OCI-LY7 (cell line): ENCODE data around the gene IDNK. TPM values are rescaled to one million over a fixed set of nuclear protein-coding genes. Genes with fewer than 3 reads are reported as not detected.

Source experiments
- BruUV-seq: library from RNA; stranded (reverse); fragments of 400-500 nt; replicated peaks from 2 replicates; lab custom pipeline; 2021; lab: Mats Ljungman, UMichigan
- CTCF ChIA-PET: fragments of 300-600 bp; sonication (Branson Sonifier 250); formaldehyde crosslinking; loops from one replicate; lab custom pipeline; 2022; ENCODE audit warnings: antibody characterized with exemption; ENCODE audit not compliant: unreplicated experiment; lab: Charles Lee
- POLR2A ChIA-PET: fragments of 300-600 bp; sonication (Branson Sonifier 250); formaldehyde crosslinking; loops from one replicate; lab custom pipeline; 2022; ENCODE audit warnings: antibody characterized with exemption; lab: Charles Lee
- DNase-seq: peaks from one replicate; pipeline ENCODE4 v3.0.0-alpha.2; 2015; ENCODE audit warnings: low spot score
- H2AFZ ChIP-seq: fragments of 200-600 bp; sonication (generic), shearing (Covaris generic); 2 replicates; pipeline ENCODE4 v1.6.1; 2014; ENCODE audit warnings: mild to moderate bottlenecking, antibody characterized with exemption, low read length, moderate library complexity
- H3K27ac ChIP-seq: fragments of 200-600 bp; sonication (generic); 2 replicates; pipeline ENCODE4 v1.5.1; 2014; ENCODE audit warnings: mixed run types, low read depth, mild to moderate bottlenecking, moderate library complexity, low read length, inconsistent platforms; ENCODE audit not compliant: poor library complexity, severe bottlenecking
- H3K36me3 ChIP-seq: fragments of 200-600 bp; sonication (generic); 2 replicates; pipeline ENCODE4 v1.6.1; 2014; ENCODE audit warnings: mild to moderate bottlenecking, antibody characterized with exemption, low read length, moderate library complexity, mixed read lengths; ENCODE audit not compliant: insufficient read depth
- H3K4me1 ChIP-seq: fragments of 200-600 bp; sonication (generic); 2 replicates; pipeline ENCODE4 v1.5.1; 2014; ENCODE audit warnings: mild to moderate bottlenecking, low read length; ENCODE audit not compliant: insufficient read depth, poor library complexity, severe bottlenecking
- H3K4me2 ChIP-seq: fragments of 200-600 bp; sonication (generic); 2 replicates; pipeline ENCODE4 v1.6.1; 2014; ENCODE audit warnings: mild to moderate bottlenecking, low read length
- H3K4me3 ChIP-seq: fragments of 200-600 bp; sonication (generic); 2 replicates; pipeline ENCODE4 v1.5.1; 2014; ENCODE audit warnings: mild to moderate bottlenecking, low read depth, low read length; ENCODE audit not compliant: poor library complexity, severe bottlenecking
- H3K79me2 ChIP-seq: fragments of 200-600 bp; sonication (generic); 2 replicates; pipeline ENCODE4 v1.6.1; 2016; ENCODE audit warnings: low read depth, mild to moderate bottlenecking, low read length, moderate library complexity, mixed read lengths; ENCODE audit not compliant: insufficient read depth
- H3K9me2 ChIP-seq: fragments of 200-600 bp; sonication (generic); 2 replicates; pipeline ENCODE4 v1.6.1; 2016; ENCODE audit warnings: mild to moderate bottlenecking, low read length, mixed read lengths; ENCODE audit not compliant: insufficient read depth
- H3K9me3 ChIP-seq: fragments of 200-600 bp; sonication (generic); 2 replicates; pipeline ENCODE4 v1.6.1; 2014; ENCODE audit warnings: mild to moderate bottlenecking, mixed run types, low read length, mixed read lengths
- H4K20me1 ChIP-seq: fragments of 200-600 bp; sonication (generic); 2 replicates; pipeline ENCODE4 v1.6.1; 2014; ENCODE audit warnings: mild to moderate bottlenecking, antibody characterized with exemption, low read length, moderate library complexity, mixed read lengths; ENCODE audit not compliant: insufficient read depth
- CTCF ChIP-seq: fragments of 200-600 bp; sonication (generic); conservative IDR thresholded peaks from 2 replicates; pipeline ENCODE4 v1.5.1; 2014; ENCODE audit warnings: mild to moderate bottlenecking, antibody characterized with exemption, low read length, moderate library complexity, mixed read lengths
- EZH2phosphoT487 ChIP-seq: fragments of 200-600 bp; sonication (generic); IDR thresholded peaks from 2 replicates; pipeline ENCODE4 v1.6.1; 2018; ENCODE audit warnings: low read depth, borderline replicate concordance, mild to moderate bottlenecking, mixed run types, antibody characterized with exemption, low read length, moderate library complexity, mixed read lengths
- intact Hi-C: fragments of 100-400 bp; cut with micrococcal nuclease; formaldehyde crosslinking; loops from one replicate; pipeline ENCODE4 v1.10.0; 2022; ENCODE audit not compliant: unreplicated experiment
- total RNA-seq, 2 experiments: library from RNA; depleted of rRNA in 1 of 2; stranded (reverse); fragments of >200 nt in 1 of 2; shearing (Covaris generic) in 1 of 2; gene quantifications; 2 replicates each; pipeline ENCODE4 v1.2.3, GENCODE V29; 2014 to 2022

The IDNK gene
- total RNA-seq, 2 experiments from 2014 or later = 3.7 to 8.2 TPM

GRCh38 chr9:83636813-83637212 lies 13.9 kb downstream of the IDNK start:
- intact Hi-C loops = no loop called here
- ChIA-PET CTCF (no interaction called here), POLR2A (interaction anchor here (0.7 to 1.9 kb wide), 3 partner anchors 10 to 43 kb away, joined by 3 to 8 read pairs (median 3); no protein-coding TSS in a partner anchor)
- H3K36me3 ChIP-seq = 0 out of 2 replicates have a peak, but pooled peaks cover 3% of the 10 kb centered on the region
- BruUV-seq = no TSS peak
- H3K79me2 ChIP-seq = no peaks in the 10 kb centered on the region
- TF ChIP-seq EZH2phosphoT487 (no peak), CTCF (no peak)
- no peak overlapping the region for H2AFZ ChIP-seq
- DNase-seq = no peak
- no peak overlapping the region for H3K4me3 ChIP-seq
- no peaks in the 10 kb centered on the region for H4K20me1 ChIP-seq
- no peak overlapping the region for H3K4me2 ChIP-seq
- H3K9me2 ChIP-seq = no peaks in the 10 kb centered on the region
- no peak overlapping the region for H3K27ac ChIP-seq
- no peaks in the 10 kb centered on the region for H3K9me3 ChIP-seq
- no peaks in the 10 kb centered on the region for H3K4me1 ChIP-seq

- Histone ChIP-seq H3K27ac (no peak overlapping the region), H3K36me3 (0 out of 2 replicates have a peak, but pooled peaks cover 3% of the 10 kb centered on the region), H3K4me3 (no peak overlapping the region), H3K4me2 (no peak overlapping the region), H4K20me1 (no peaks in the 10 kb centered on the region), H3K9me2 (no peaks in the 10 kb centered on the region), H2AFZ (no peak overlapping the region), H3K4me1 (no peaks in the 10 kb centered on the region), H3K9me3 (no peaks in the 10 kb centered on the region), H3K79me2 (no peaks in the 10 kb centered on the region)
- intact Hi-C loops = no loop called here
- BruUV-seq = no TSS peak
- ChIA-PET CTCF (no interaction called here), POLR2A (interaction anchor here (0.6 to 1.9 kb wide), 4 partner anchors 9 to 223 kb away, joined by 3 to 8 read pairs (median 3); no protein-coding TSS in a partner anchor)
- DNase-seq = no peak
- TF ChIP-seq EZH2phosphoT487 = no peak
- TF ChIP-seq CTCF = no peak
Measured at GRCh38 chr9:83637389-83637788, 14.4 kb downstream of the IDNK start.

GRCh38 chr9:83639266-83639665 lies 16.3 kb downstream of the IDNK start:
- H2AFZ ChIP-seq = no peak overlapping the region
- DNase-seq = no peak
- no TSS peak for BruUV-seq
- H4K20me1 ChIP-seq = no peaks in the 10 kb centered on the region
- H3K36me3 ChIP-seq = peaks cover 9% of the 10 kb centered on the region; the same call in 1 of the 2 replicates
- no peak overlapping the region for H3K4me3 ChIP-seq
- TF ChIP-seq EZH2phosphoT487 = no peak
- no peak overlapping the region for H3K27ac ChIP-seq
- H3K9me3 ChIP-seq = no peaks in the 10 kb centered on the region
- no peak overlapping the region for H3K4me2 ChIP-seq
- no peaks in the 10 kb centered on the region for H3K79me2 ChIP-seq
- no peaks in the 10 kb centered on the region for H3K9me2 ChIP-seq
- ChIA-PET POLR2A (interaction anchor here (1.2 kb wide), 1 partner anchor 15 kb away, joined by 3 read pairs; no protein-coding TSS in a partner anchor), CTCF (no interaction called here)
- H3K4me1 ChIP-seq = no peaks in the 10 kb centered on the region
- intact Hi-C loops = no loop called here
